Astrocyte of the cerebellum (primary cell): Measurements from ENCODE around the gene PPP4R1.

ENCODE experiments used
- DNase-seq: peaks from one replicate; pipeline ENCODE4 v3.0.0-alpha.2; 2011; ENCODE audit warnings: low read depth
- H3K4me3 ChIP-seq: 2 replicates; pipeline ENCODE4 v1.5.1; 2011; ENCODE audit warnings: mild to moderate bottlenecking, low read depth, low read length, moderate library complexity
- CTCF ChIP-seq: IDR thresholded peaks from 2 replicates; pipeline ENCODE4 v1.5.1; 2012; ENCODE audit warnings: low read length, low read depth, moderate library complexity, mild to moderate bottlenecking; ENCODE audit errors: missing control alignments
- in situ Hi-C: cut with HindIII; loops from 2 replicates; pipeline ENCODE4 v1.10.0; 2017; ENCODE audit warnings: low sequenced_read_pairs

The PPP4R1 gene

GRCh38 chr18:9537677-9538076 is 76.7 kb downstream of the PPP4R1 start:
- no peak overlapping the region for H3K4me3 ChIP-seq
- in situ Hi-C loops = no loop called here
- no peak for TF ChIP-seq CTCF
- no peak for DNase-seq

GRCh38 chr18:9536354-9537152 is 77.8 kb downstream of the PPP4R1 start:
- in situ Hi-C loops = no loop called here
- TF ChIP-seq CTCF = no peak
- DNase-seq = no peak
- no peak overlapping the region for H3K4me3 ChIP-seq

- in situ Hi-C loops = no loop called here
- no peak for TF ChIP-seq CTCF
- DNase-seq = peak; percentile 90
- peak overlapping the region; percentile 12 for H3K4me3 ChIP-seq
These were observed 78.8 kb downstream of the PPP4R1 start for GRCh38 chr18:9535430-9535991.

DNA sequence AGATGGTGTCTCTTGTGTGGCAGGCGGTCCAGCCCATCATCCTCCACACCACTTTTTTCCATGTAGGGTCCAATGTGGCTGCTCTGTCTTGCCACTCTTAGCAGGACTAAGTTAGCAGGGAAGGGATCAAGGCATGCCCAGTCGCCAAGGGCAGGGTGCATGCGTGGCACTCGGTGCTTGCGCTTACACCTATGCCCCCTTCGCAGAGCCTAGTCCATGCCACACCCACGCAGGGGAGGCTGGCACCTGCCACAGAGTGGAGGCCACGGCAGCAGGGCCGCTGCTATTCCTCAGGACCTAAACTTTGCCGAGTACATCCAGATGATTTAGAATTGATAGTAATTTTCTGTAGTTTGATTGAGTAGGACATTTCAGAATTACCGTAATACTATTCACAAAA is 79.5 kb downstream of the PPP4R1 start:
- no peak for DNase-seq
- in situ Hi-C loops = no loop called here
- no peak overlapping the region for H3K4me3 ChIP-seq
- TF ChIP-seq CTCF = no peak

DNA sequence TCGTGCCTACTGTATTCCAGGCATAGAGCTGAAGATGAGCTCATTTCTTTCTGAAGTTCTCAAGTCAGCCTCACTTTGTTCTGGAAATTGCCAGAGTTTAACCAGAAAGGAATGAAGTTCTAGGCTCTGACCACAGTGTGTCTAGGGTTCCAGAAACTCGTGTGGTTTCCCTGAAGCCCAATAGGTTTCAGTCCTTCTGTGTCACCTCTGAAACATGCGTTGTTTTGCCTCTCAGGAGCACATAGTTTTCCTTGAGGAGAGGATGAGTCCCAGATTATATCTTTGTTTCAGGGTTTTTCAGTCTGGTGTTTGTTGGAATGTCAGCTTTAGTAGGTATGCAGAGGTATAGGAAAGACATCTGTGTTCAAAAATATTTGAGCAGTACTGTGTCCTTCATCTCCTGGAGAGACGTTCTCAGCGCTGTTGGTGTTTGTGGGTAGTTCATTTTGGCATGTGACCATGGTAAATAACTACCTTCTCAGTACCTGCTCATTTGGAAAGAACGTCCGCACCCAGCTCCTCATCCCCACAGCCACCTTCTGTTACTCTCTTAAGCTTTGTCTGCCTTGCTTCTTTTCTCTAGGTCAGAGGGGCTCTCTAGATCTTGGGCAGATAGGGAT is 82.5 kb downstream of the PPP4R1 start:
- no peak for DNase-seq
- H3K4me3 ChIP-seq = no peak overlapping the region
- in situ Hi-C loops = no loop called here
- TF ChIP-seq CTCF = no peak

DNA sequence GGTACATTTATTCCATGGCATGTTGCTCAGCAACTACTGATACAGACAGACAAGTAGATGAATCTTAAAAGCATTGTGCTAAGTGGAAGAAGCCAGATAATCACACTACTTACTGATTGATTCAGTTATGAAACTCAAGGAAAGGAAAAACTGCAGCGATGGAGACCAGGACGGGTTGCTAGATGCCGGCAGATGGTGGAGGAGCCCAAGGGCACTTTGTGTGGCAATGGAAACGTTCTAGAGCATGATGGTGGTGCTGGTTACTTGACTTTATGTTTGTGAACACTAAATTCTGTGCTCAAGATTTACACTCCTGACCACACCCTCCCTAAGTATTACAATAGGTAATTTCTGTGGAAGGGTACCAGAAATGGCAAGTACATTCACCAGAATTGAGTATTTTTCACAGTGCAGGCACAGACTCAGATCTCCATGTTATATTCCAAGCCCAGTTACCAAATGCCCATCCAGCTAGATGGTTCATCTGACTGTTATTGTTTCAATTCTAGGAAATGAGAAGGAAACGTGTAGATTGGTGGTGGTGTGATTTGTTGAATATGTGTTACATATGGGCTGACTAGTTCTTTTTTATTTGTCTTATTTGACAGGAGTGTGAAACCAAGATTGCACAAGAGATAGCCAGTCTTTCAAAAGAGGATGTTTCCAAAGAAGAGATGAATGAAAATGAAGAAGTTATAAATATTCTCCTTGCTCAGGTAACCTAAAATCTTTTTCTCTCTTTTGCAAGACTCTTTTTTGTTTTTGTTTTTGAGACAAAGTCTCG is 83.9 kb downstream of the PPP4R1 start:
- H3K4me3 ChIP-seq = no peak overlapping the region
- no peak for DNase-seq
- in situ Hi-C loops = no loop called here
- TF ChIP-seq CTCF = no peak
